ENCODE results near the gene DNAH3.

DNA sequence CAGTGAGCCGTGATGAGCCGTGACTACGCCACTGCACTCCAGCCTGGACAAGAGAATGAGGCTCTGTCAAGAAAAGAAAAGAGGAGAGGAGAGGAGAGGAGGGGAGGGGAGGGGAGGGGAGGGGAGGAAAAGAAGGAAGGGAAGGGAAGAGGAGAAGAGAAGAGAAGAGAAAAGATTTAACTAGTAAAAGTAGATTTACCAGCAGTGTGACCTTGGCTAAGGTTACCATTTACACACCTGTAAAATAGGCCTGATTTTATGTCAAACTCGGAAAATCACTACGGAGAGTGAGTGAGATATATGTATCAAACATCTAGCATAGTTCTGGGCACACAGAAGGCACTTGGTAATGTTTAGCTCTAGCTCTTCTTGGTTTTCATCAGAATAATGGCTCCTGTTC is 140.8 kb downstream of the DNAH3 start:
- TF ChIP-seq, protein P1, sequence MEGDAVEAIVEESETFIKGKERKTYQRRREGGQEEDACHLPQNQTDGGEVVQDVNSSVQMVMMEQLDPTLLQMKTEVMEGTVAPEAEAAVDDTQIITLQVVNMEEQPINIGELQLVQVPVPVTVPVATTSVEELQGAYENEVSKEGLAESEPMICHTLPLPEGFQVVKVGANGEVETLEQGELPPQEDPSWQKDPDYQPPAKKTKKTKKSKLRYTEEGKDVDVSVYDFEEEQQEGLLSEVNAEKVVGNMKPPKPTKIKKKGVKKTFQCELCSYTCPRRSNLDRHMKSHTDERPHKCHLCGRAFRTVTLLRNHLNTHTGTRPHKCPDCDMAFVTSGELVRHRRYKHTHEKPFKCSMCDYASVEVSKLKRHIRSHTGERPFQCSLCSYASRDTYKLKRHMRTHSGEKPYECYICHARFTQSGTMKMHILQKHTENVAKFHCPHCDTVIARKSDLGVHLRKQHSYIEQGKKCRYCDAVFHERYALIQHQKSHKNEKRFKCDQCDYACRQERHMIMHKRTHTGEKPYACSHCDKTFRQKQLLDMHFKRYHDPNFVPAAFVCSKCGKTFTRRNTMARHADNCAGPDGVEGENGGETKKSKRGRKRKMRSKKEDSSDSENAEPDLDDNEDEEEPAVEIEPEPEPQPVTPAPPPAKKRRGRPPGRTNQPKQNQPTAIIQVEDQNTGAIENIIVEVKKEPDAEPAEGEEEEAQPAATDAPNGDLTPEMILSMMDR (IDR thresholded peaks at IDR 0.05), result no peak
- no peak for TF ChIP-seq POLR2A (IDR thresholded peaks at IDR 0.05)
